M059J (cell line): Measurements from ENCODE around the gene MEDAG. TPM values are rescaled to one million over a fixed set of nuclear protein-coding genes. Genes with fewer than 3 reads are reported as not detected.
A peak's percentile ranks its signal among the peaks of the same experiment; 100 is the strongest.

ENCODE experiments used
- DNase-seq: peaks from one replicate; pipeline ENCODE4 v3.0.0-alpha.2; 2012; ENCODE audit warnings: low read depth
- total RNA-seq: library from RNA; depleted of rRNA; stranded (reverse); fragments of >200 nt; shearing (Covaris generic); gene quantifications from 2 replicates; pipeline ENCODE4 v1.2.3, GENCODE V29; 2014

The MEDAG gene
- total RNA-seq, 1 experiment from 2014 or later, result 0.12 TPM

GRCh38 chr13:30907121-30907861 lies 1.2 kb downstream of the MEDAG start:
- peak; percentile 96 for DNase-seq

- DNase-seq, result peak; percentile 82
Observed at GRCh38 chr13:30908416-30908980, 2.4 kb downstream of the MEDAG start.

GRCh38 chr13:30910676-30911075 lies 4.6 kb downstream of the MEDAG start:
- no peak for DNase-seq

GRCh38 chr13:30915691-30916541 lies 9.8 kb downstream of the MEDAG start:
- DNase-seq, result no peak

- no peak for DNase-seq
Observed at GRCh38 chr13:30916991-30917390, 10.9 kb downstream of the MEDAG start.

- no peak for DNase-seq
Observed at GRCh38 chr13:30918662-30919405, 12.8 kb downstream of the MEDAG start.

- no peak for DNase-seq
Observed at GRCh38 chr13:30920162-30920909, 14.3 kb downstream of the MEDAG start.

- DNase-seq, result no peak
Observed at GRCh38 chr13:30923418-30923817, 17.3 kb downstream of the MEDAG start.

GRCh38 chr13:30924721-30925120 lies 18.6 kb downstream of the MEDAG start:
- no peak for DNase-seq

- DNase-seq, result no peak
Observed at GRCh38 chr13:30925429-30925828, 19.4 kb downstream of the MEDAG start.

GRCh38 chr13:30926781-30927180 lies 20.7 kb downstream of the MEDAG start:
- DNase-seq, result no peak

- DNase-seq, result peak; percentile 13
Observed at GRCh38 chr13:30927188-30927587, 21.1 kb downstream of the MEDAG start.

- no peak for DNase-seq
Observed at GRCh38 chr13:30927595-30927994, 21.5 kb downstream of the MEDAG start.

- DNase-seq, result no peak
Observed at GRCh38 chr13:30928978-30929377, 22.9 kb downstream of the MEDAG start.

GRCh38 chr13:30932481-30933353 lies 26.6 kb downstream of the MEDAG start, which contains the start of gene TEX26:
TEX26 (plus strand) TSS chr13:30932656; CDS start chr13:30932716, 60 bp downstream.
- DNase-seq, result peak; percentile 31

GRCh38 chr13:30933354-30933670 lies 27.2 kb downstream of the MEDAG start:
- DNase-seq, result no peak

GRCh38 chr13:30934381-30934780 lies 28.3 kb downstream of the MEDAG start:
- peak; percentile 12 for DNase-seq

- no peak for DNase-seq
Observed at GRCh38 chr13:30934803-30935202, 28.7 kb downstream of the MEDAG start.

GRCh38 chr13:30936971-30937370 lies 30.9 kb downstream of the MEDAG start:
- DNase-seq, result no peak

GRCh38 chr13:30943881-30944280 lies 37.8 kb downstream of the MEDAG start:
- DNase-seq, result no peak
